ENCODE data around the gene CDH4. TPM values are rescaled to one million over a fixed set of nuclear protein-coding genes. Genes with fewer than 3 reads are reported as not detected.

Gene CDH4
- total RNA-seq, 1 donor from 2014 or later: 0.08 TPM

DNA sequence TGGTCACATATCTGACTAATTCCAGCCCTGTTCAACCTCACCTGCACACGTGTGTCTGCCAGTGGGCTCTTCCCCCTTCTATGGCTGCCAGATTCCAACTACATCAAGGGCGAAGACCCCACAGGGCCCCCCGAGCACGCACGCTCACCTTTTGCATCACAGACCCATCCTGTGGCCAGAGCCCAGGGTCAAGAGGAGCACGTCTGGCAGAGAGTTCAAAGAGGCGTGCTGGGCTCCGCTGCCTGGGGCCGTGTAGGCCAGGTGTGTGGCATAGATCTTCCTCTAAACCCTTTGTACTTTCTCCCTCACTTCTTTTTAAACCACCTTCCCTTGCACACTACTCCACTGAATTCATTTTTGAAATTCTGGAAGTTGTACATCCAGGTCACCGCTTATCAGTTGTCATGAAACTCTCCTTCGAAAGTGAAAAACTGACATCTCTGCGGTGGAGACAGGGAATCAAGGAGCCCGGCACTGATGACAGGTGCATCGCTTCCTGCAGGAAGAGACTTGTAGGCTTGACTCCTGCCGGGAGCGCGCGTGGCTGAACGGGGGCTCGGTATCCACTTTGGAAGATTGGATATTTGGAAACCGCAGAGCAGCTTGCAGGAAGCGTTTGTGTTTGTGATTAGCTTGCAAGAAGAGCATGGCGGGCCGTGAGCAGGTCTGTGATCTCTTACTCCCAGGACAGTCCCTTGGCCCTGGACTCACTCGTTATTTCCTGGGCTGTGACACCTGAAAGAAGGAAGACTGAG, 397.2 kb downstream of the CDH4 start:
- no peak for DNase-seq (ENCODE audit: missing footprints)
- no peak for ATAC-seq

DNA sequence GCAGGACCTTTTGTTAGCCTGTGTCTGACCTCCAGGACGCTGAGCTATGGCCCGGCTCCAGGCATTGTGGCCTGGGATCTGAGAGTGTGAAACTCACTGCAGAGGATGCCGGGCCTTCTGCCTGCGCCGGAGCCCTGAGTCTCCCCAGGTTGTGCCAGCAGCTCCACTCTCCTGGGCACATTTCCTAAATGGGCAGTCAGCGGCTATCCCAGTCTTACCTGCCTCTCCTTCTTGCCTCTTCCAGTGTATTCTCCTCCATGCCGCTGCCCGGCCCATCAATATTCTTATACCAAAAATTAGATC, 397.8 kb downstream of the CDH4 start:
- DNase-seq (ENCODE audit: missing footprints) (peak; percentile 26), ATAC-seq (no peak)
- intact Hi-C loops (cut with DNase I): no loop called here

More for the DNA sequence above, 397.2 kb downstream of the CDH4 start:
- intact Hi-C loops (cut with DNase I): no loop called here

- ATAC-seq (no peak), DNase-seq (ENCODE audit: missing footprints) (peak; percentile 59)
- intact Hi-C loops (cut with DNase I): no loop called here
Observed at GRCh38 chr20:61650912-61651733, 399.1 kb downstream of the CDH4 start.

DNA sequence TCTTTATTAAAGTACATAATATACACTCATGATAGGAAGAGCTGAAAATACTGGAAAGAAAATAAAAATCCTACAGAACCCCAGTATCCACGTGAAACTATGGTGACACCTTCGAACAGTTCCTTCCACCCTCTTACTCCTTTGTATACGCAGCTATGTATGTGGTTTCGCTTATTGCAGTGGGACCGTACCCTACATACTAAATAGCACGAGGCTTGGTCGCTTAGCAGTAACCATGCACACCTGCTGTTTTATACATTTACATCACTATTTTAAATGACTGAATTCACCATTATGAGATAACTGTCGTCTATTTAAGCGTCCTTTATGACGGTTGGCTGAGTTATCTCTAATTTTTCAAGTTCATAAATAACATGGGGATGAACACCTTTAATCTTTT, 400.1 kb downstream of the CDH4 start:
- DNase-seq (ENCODE audit: missing footprints): no peak
- no peak for ATAC-seq
- intact Hi-C loops (cut with DNase I): no loop called here

DNA sequence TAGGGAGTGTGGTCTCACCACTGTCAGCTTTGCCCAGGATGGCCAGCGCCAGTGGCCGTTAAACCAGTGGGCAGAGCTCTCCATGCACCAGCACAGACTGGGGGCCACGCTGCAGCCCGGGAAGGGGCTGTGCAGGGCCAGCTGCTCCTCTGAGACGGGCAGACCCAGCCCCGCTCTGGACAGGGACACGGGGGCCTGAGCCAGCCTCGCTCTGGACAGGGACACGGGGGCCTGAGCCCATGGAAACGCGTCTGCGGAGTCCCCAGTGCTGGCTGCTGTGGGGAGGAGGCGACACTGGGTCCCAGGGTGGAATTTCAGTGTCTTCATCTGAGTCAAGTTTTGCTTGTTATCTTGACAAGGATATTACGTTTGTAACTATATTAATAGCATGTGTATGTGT, 402.7 kb downstream of the CDH4 start:
- ATAC-seq (no peak), DNase-seq (ENCODE audit: missing footprints) (peak; percentile 51)
- intact Hi-C loops (cut with DNase I): no loop called here

- DNase-seq (ENCODE audit: missing footprints) (peak; percentile 54), ATAC-seq (no peak)
- intact Hi-C loops (cut with DNase I): no loop called here
Observed at GRCh38 chr20:61655591-61655990, 403.5 kb downstream of the CDH4 start.

DNA sequence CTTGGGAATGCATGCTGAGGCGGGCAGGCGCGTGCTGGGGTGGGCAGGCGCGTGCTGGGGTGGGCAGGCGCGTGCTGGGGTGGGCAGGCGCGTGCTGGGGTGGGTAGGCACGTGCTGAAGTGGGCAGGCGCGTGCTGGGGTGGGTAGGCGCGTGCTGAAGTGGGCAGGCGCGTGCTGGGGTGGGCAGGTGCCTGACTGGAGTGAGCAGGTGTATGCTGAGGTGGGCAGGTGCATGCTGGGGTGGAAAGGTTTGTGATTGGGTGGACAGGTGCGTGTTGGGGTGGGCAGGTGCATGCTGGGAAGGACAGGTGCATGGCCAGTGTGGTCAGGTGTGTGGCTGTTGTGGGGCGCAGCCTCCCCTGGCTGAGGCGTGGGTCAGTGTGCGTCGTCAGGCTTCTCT, 404.1 kb downstream of the CDH4 start:
- intact Hi-C loops (cut with DNase I): no loop called here
- no peak for DNase-seq (ENCODE audit: missing footprints)
- no peak for ATAC-seq

DNA sequence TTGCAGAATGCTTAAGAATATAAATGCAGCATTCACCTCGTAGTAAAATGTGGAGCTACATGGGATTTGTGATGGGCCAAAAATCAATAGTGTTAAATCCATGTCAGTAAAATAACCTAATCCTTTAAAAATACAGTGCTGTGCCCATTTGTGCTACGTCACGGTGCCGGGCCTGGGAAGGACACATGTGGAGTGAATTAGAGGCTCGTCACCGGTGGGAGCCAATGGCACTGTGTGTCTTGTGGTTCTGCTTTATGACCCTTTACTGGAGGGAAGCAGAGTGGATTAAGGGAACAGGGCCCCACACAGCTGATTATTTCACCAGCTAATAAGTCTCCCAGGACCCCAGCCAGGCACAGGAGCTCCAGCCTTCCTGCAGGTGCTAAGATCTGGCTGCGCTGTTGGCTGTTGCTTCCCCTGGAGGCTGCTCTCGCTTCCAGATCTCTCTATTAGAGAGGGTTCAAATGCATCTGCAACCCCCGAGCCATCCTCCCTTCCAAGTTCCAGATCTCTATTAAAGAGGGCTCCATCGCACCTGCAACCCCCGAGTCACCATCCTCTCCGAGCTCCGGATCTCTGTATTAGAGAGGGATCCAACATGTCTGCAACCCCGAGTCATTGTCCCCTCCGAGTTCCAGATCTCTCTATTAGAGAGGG, 405.8 kb downstream of the CDH4 start:
- ATAC-seq (no peak), DNase-seq (ENCODE audit: missing footprints) (no peak)
- intact Hi-C loops (cut with DNase I): no loop called here

DNA sequence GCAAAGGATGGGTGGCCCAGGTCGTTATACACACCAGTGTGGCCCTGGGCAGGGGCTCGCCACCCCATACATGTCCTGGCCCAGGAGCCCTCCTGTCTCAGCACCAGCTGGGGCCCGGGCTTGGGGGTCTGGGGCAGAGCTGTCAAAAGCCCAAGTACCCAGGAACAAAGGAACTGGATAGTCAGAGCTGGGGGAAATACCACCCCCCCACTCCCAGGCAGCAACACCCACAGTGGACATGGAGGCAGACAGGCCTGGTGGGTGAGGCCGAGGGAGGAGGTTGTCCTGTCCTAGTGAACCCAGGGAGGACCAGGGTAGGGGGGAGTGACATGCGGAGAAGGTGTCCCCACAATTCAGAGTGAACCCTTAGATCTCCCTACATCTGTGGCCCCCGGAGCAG, 406.5 kb downstream of the CDH4 start:
- intact Hi-C loops (cut with DNase I): no loop called here
- ATAC-seq (no peak), DNase-seq (ENCODE audit: missing footprints) (no peak)

DNA sequence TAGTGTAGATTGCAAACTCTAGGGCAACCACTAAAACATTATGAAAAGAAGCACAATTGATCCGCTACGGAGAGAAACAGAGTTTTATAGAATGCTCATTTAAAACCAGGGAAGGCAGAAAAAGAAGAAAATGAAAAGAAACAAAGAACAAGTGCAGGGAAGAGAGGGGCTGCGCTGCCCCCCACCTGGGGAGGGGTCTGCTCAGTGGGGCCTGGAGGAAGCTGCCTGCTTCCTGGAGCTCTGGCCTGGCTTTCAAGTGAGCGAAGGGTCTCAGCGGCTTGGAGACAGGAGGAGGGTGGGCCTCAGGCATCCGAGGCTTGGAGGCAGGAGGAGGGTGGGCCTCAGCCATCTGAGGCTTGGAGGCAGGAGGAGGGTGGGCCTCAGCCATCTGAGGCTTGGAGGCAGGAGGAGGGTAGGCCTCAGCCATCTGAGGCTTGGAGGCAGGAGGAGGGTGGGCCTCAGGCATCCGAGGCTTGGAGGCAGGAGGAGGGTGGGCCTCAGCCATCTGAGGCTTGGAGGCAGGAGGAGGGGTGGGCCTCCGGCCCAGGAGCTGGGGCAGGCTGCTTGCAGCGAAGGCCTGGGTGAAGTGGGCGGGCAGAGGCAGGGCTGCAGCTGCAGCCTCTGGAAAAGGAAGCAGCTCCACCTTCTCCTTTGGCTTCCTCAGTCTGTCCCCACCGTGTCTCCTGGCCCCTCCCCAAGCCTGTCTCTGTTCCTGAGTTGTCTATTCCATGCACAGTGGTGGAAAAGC, 407.4 kb downstream of the CDH4 start:
- intact Hi-C loops (cut with DNase I): no loop called here
- ATAC-seq: peak; percentile 20
- DNase-seq (ENCODE audit: missing footprints): peak; percentile 30

DNA sequence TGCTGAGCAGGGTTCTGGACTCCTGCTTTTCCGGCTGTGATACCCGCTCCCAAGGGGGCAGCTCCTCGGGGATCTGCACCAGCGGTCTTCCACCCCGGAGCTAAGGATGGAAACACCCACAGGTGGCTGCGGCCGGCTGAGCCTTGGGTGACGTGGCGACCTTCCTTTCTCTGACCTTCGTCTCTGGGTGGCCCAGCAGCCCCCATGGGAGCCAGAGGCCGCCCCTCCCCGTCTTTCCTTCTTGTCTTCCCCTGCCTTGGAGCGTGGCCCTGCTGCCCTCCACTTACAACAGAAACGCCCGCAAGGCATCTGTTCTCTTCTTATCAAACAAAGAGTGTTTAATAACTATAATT, 407.9 kb downstream of the CDH4 start:
- intact Hi-C loops (cut with DNase I): no loop called here
- no peak for ATAC-seq
- DNase-seq (ENCODE audit: missing footprints): peak; percentile 70

DNA sequence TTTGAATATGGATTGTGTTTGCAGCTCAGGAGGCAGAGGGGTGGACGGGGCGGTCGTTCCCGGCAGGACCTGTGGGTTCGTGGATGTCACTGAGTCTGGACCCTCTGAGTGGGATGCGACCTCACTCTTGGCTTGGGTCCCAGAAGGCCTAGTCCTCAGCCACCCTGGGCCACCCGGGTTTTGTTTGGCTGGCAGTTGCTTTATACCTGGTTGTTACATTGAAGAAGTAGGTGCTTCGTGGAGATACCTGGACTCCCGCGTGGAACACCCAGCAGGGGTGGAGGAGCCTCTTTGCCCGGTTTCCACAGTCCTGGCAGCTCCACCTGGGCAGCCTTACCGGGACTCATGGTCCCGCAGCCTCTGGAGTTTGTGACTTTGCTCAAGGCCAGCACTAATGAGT, 408.5 kb downstream of the CDH4 start:
- no peak for ATAC-seq
- intact Hi-C loops (cut with DNase I): no loop called here
- DNase-seq (ENCODE audit: missing footprints): no peak

GRCh38 chr20:61661025-61661424, 409.0 kb downstream of the CDH4 start:
- ATAC-seq (no peak), DNase-seq (ENCODE audit: missing footprints) (peak; percentile 69)
- intact Hi-C loops (cut with DNase I): no loop called here

DNA sequence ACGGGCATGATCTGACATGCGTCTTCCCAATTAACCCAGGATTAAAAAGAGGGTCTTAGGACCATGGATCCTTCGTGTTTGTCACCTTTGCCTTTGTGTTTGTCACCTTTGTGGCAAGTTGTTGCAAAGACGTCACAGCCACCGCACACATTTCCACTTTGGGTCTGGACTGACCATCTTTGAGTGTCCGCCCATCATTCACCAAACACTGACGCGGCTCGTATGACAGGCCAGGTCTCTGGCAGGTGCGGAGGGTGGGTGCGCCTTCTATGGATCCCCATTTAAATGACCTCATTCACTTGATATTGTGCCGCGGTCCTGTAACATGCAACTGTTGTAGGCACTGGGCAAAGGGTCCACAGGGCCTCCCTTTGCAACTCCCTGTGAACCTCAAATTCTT, 409.5 kb downstream of the CDH4 start:
- ATAC-seq (no peak), DNase-seq (ENCODE audit: missing footprints) (peak; percentile 63)
- intact Hi-C loops (cut with DNase I): no loop called here

DNA sequence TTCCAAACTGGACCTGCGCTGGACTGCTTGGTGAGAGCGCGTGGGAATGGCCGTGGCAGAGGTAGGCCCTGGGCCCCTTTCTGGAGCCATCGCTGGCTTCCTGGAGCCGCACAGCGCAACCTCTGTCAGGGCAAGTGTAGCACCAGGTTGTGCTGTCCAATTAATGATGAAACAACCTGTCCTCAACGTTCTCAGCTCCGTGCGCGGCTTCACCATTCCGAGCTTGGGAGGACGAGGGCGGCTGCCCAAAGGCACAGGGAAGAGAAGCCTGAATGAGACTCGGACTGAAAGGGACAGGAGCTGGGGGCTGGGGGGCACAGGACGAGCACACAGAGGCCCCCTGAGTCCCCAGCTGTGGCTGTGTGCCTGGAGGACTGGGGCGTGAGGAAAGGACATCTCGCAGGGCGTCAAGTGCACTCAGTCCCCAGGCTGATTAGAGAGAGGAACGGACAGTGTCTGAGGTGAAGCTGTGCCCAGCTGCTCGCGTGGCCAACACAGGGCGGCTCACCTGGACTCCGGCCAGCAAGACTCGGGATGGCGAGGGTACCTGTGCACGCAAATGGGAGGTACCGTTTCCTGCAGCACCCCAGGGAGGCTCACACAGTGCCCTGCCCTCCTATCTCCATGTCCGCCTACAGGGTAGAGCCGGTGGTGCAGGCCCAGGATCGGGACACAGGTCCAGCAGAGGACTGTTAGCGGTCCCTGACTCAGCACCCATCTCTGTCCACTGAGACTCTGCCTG, 410.3 kb downstream of the CDH4 start:
- intact Hi-C loops (cut with DNase I): no loop called here
- ATAC-seq (no peak), DNase-seq (ENCODE audit: missing footprints) (peak; percentile 33)

DNA sequence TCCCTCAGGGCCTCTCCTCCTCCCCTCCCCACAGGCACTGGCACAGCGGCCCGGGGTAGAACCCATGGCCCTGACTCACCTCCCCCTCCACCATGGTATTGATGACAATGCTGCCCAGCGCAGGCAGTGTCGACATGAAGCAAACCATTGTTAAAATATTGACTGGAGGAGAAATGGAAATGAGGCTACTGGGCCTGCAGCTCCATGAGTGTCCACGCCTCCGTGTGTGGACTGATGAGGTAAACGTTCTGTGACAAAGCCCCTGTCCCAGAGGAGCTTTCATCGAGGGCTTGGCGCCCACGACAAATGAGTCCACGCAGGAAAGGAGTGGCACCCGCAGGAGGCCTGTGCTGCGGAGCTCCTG, 410.9 kb downstream of the CDH4 start:
- no peak for ATAC-seq
- intact Hi-C loops (cut with DNase I): no loop called here
- DNase-seq (ENCODE audit: missing footprints): peak; percentile 39

DNA sequence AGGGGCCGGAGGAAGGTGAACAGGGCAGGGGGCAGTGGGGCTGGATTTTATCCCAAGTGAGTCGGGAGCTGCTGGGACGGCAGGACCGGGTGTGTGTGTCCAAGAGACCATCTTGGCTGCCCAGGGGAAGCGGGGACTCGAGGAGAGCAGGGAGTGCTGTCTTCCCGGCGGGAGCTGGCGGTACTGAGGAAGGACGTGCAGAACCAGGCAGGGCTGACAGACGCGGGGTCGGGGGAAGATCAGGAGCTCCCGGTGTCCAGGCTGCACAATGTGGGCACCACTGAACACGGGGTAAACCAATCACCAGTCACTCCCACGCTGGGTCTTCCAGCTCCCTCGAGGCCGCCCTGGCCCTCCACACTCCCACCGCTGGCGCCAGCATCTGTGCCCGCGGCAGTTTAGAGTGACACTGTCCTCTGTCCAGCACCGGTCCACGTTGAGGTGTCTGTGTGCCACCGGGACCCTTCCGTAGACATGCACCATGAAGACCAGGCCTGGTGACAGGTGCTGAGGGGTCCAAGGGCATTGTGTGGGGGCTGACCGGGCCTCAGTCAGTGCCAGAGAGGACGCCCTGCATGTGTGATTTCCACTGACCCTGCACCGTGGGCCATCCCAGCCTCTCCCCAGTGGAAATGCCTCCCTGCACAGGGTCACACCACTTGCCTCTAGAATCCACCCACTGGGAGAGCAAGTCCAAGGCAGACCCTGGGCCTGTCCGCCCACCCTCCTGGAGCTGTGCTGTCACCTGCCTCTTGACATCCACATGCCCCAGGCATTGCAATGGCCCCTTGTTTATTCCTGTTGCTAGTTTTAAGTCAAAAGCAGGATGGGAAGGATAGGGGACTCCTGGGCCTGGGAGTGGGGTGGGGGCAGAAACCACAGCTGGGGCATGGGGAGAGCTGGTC, 411.7 kb downstream of the CDH4 start:
- peak; percentile 62 for DNase-seq (ENCODE audit: missing footprints)
- no peak for ATAC-seq
- intact Hi-C loops (cut with DNase I): no loop called here

All from Right ventricle myocardium inferior (tissue), 1 donor.